ENCODE measurements around the gene HACD2.

- TF ChIP-seq, protein P1, sequence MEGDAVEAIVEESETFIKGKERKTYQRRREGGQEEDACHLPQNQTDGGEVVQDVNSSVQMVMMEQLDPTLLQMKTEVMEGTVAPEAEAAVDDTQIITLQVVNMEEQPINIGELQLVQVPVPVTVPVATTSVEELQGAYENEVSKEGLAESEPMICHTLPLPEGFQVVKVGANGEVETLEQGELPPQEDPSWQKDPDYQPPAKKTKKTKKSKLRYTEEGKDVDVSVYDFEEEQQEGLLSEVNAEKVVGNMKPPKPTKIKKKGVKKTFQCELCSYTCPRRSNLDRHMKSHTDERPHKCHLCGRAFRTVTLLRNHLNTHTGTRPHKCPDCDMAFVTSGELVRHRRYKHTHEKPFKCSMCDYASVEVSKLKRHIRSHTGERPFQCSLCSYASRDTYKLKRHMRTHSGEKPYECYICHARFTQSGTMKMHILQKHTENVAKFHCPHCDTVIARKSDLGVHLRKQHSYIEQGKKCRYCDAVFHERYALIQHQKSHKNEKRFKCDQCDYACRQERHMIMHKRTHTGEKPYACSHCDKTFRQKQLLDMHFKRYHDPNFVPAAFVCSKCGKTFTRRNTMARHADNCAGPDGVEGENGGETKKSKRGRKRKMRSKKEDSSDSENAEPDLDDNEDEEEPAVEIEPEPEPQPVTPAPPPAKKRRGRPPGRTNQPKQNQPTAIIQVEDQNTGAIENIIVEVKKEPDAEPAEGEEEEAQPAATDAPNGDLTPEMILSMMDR (IDR thresholded peaks at IDR 0.05), result no peak
- TF ChIP-seq POLR2A (IDR thresholded peaks at IDR 0.05), result no peak
Observed at GRCh38 chr3:123618076-123618708, 33.3 kb upstream of the HACD2 start.

Data from testis (tissue), 2 donors.